ENCODE results near the gene SLC7A6. TPM values are rescaled to one million over a fixed set of nuclear protein-coding genes. Genes with fewer than 3 reads are reported as not detected.
A peak's percentile ranks its signal among the peaks of the same experiment; 100 is the strongest.

SLC7A6 gene
- total and polyA plus RNA-seq, 9 donors: 3.1 to 14.4 (median 9.0) TPM

DNA sequence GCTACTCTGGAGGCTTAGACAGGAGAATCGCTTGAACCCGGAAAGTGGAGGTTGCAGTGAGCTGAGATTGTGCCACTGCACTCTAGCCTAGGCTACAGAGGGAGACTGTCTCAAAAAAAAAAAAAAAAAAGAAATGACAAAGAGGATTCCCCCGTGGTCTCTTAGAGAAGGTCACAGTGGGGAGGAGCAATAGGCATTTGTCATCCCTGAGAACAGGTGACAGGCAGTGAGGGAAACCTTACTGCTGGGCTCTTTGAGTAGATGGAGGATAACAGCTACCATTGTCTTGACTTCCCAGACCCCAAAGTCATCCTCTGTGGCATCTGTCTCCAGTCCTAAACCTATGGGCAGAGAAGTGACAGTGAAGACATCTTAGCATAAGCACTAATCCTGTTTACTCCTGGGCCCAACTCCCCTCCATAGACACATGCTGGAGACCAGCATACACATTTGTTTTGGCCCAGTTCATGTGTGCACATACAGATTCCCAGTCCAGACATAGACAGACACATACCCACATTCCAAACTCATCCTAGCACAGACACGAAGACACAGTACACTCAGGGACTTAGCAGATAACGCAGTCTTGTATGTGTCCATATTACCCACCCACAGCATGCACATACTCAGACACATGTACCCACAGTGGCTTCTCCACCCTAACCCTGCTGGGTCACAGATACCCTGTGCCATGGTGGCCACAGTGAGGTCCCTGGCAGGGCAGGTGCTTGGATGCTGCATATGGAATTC, 31.1 kb upstream of the SLC7A6 start:
- Histone ChIP-seq H3K27me3 (no peaks in the 10 kb centered on the region), H3K4me1 (ENCODE audit: insufficient read depth) (peaks cover 12% of the 10 kb centered on the region), H3K27ac (no peak overlapping the region), H3K9me3 (no peaks in the 10 kb centered on the region), H3K36me3 (no peaks in the 10 kb centered on the region), H3K4me3 (no peak overlapping the region)
- 78 to 82% (median 79%) methylated on average over 5 of the region's 5 CpGs for WGBS, 3 donors
- DNase-seq: peak in 1 of 5 donors; percentile 7
- TF ChIP-seq EP300 (IDR thresholded peaks at IDR 0.05) (no peak), POLR2A (IDR thresholded peaks at IDR 0.05) (no peak)
- TF ChIP-seq, protein P1, sequence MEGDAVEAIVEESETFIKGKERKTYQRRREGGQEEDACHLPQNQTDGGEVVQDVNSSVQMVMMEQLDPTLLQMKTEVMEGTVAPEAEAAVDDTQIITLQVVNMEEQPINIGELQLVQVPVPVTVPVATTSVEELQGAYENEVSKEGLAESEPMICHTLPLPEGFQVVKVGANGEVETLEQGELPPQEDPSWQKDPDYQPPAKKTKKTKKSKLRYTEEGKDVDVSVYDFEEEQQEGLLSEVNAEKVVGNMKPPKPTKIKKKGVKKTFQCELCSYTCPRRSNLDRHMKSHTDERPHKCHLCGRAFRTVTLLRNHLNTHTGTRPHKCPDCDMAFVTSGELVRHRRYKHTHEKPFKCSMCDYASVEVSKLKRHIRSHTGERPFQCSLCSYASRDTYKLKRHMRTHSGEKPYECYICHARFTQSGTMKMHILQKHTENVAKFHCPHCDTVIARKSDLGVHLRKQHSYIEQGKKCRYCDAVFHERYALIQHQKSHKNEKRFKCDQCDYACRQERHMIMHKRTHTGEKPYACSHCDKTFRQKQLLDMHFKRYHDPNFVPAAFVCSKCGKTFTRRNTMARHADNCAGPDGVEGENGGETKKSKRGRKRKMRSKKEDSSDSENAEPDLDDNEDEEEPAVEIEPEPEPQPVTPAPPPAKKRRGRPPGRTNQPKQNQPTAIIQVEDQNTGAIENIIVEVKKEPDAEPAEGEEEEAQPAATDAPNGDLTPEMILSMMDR (IDR thresholded peaks at IDR 0.05): no peak
- intact Hi-C loops (cut with DNase I): loop anchor here in 2 of 4 donors (5.0 to 10.0 kb wide), 3 partner anchors 138 to 241 kb away; partner anchors contain the start of gene NFATC3 (in 1 of the 2)

DNA sequence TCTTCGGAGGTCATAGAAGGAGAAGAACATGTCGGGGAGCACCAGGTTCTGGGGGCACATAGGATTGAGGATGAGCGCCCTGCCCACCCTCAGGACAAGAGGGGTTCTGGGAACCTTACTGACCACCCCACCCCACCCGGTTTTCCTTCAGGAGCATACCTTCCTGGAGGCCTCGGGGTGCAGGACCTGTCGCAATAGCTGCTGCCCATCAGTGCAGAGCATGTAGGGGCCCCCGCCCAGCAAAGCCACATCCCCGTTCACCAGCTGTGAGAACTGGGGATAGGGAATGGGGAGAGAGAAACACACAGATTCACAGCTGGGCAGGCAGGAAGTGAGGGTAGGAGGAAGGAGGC, 30.5 kb upstream of the SLC7A6 start:
- intact Hi-C loops (cut with DNase I): loop anchor here in 2 of 4 donors (5.0 to 10.0 kb wide), 3 partner anchors 139 to 242 kb away; partner anchors contain the start of gene NFATC3 (in 1 of the 2)
- 79 to 83% (median 80%) methylated on average over 8 of the region's 8 CpGs for WGBS, 3 donors
- no peak overlapping the region for H3K27ac ChIP-seq
- no peaks in the 10 kb centered on the region for H3K27me3 ChIP-seq
- H3K9me3 ChIP-seq: no peaks in the 10 kb centered on the region
- DNase-seq: peak in 1 of 5 donors; percentile 39
- H3K4me3 ChIP-seq: no peak overlapping the region
- no peaks in the 10 kb centered on the region for H3K36me3 ChIP-seq
- no peak for TF ChIP-seq POLR2A (IDR thresholded peaks at IDR 0.05)
- TF ChIP-seq, protein P1 (IDR thresholded peaks at IDR 0.05): no peak
- TF ChIP-seq EP300 (IDR thresholded peaks at IDR 0.05): no peak
- H3K4me1 ChIP-seq (ENCODE audit: insufficient read depth): peaks cover 12% of the 10 kb centered on the region

DNA sequence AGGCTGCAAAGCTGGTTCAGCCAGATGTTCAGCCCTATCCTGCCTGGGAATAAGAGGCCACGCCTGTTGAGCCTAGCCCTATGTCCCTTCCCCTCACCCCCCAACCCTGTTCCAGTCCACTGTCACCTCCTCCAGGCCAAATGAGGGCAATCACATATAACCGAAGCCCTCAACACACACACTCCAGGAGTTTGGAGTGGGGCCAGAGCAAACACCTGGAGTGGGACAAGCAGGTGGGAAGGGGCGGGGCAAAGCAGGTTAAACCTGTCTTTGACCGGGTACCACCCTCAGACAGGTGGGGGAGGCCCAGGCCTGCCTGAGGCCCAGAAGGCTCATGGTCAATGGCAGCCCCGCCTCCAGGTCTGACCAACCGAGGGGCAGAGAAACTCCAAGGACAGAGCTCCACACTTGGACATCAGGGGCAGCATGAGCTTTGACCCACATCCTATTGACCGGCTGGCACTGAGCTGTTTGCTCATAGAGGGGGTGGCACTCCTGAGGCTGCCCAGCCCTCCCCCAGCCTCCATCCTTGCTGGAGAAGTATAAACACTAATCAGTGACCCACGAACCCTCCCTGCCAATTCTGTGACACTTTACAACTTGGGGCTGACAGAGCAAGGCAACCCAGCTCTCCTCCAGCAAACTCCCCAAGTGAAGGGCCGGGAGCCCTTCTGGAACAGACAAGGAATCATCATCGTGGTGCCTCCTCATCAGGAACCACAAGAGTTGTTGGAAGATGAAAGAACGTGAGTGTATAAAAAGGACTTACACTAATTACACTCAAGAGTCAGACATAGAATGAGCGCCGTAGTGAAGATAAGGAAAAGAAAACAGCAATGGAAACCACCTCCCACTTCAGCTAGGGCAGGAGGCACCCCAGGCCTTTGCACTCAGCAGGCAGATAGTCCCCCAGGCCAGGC, 29.9 kb upstream of the SLC7A6 start:
- Histone ChIP-seq H3K4me1 (ENCODE audit: insufficient read depth) (peaks cover 12% of the 10 kb centered on the region), H3K36me3 (no peaks in the 10 kb centered on the region), H3K9me3 (no peaks in the 10 kb centered on the region), H3K4me3 (no peak overlapping the region), H3K27ac (no peak overlapping the region), H3K27me3 (no peaks in the 10 kb centered on the region)
- DNase-seq: peak in 4 of 5 donors; percentile 45 to 54 (median 47)
- TF ChIP-seq POLR2A (IDR thresholded peaks at IDR 0.05): no peak
- intact Hi-C loops (cut with DNase I): loop anchor here in 2 of 4 donors (5.0 to 10.0 kb wide), 3 partner anchors 140 to 242 kb away; partner anchors contain the start of gene NFATC3 (in 1 of the 2)
- WGBS, 3 donors: 58 to 67% (median 66%) methylated on average over 13 of the region's 13 CpGs

DNA sequence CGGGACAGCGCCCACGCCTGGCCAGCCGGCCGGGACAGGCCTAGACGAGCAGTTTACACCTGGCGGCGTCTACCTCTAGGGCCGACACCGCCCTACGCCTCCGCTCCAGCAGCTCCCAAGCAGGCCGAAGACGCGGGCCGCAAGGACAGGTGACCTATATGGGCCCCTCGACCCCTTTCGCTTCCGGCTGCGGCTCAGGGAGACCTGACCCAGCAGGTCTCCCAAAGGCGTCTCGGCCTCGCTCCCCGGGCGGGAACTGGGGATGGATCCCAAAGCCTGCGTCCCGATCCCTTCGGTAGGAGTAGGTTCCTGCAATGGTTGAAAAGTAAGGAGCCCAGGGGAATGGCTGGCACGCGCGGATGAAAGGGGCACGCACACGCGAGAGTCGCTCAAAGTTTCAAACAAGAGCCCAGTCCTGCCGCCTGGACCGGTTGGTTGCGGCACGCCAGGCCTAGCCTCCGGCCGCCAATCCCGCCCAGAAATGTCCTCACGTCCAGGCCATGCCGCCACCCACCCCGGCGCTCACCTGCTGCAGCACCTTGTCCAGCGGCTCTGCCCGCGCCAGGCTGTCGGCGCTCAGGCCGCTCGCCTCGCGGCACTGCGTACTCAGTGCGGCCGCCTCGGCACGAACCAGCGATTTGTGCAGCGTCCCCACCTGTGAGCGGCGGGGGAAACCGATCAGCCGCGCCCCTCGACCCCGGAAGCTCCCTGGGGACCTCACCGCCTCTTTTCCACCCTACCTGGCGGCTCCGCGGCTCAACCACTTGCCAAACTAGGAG, 29.0 kb upstream of the SLC7A6 start:
- intact Hi-C loops (cut with DNase I): loop anchor here in 2 of 4 donors (10.0 kb wide), 2 partner anchors 140 to 150 kb away; partner anchors contain the start of gene NFATC3 (in 1 of the 2)
- H3K9me3 ChIP-seq: no peaks in the 10 kb centered on the region
- 42 to 56% (median 47%) methylated on average over 70 to 73 of the region's 73 CpGs for WGBS, 3 donors
- no peaks in the 10 kb centered on the region for H3K27me3 ChIP-seq
- peak overlapping the region; percentile 21 for H3K4me3 ChIP-seq
- DNase-seq: peak in 3 of 5 donors; percentile 46 to 62 (median 47)
- peaks cover 12% of the 10 kb centered on the region for H3K4me1 ChIP-seq (ENCODE audit: insufficient read depth)
- H3K27ac ChIP-seq: no peak overlapping the region
- no peaks in the 10 kb centered on the region for H3K36me3 ChIP-seq
- TF ChIP-seq EP300 (IDR thresholded peaks at IDR 0.05): no peak
- TF ChIP-seq, protein P1 (IDR thresholded peaks at IDR 0.05): no peak
- TF ChIP-seq POLR2A (IDR thresholded peaks at IDR 0.05): no peak
